ENCODE measurements around the gene HSD17B2.

The HSD17B2 gene

GRCh38 chr16:81996664-81997509 lies 38.2 kb upstream of the HSD17B2 start:
- H2AFZ ChIP-seq (ENCODE audit: low read length) = peak overlapping the region; percentile 58; the same call in 1 of the 2 replicates
- H3K4me2 ChIP-seq (ENCODE audit: low read depth, low read length, poor library complexity, severe bottlenecking) = peak overlapping the region; percentile 2

GRCh38 chr16:81997738-81998137 lies 37.3 kb upstream of the HSD17B2 start:
- Histone ChIP-seq H3K27me3 (ENCODE audit: insufficient read depth, low read length, poor library complexity, severe bottlenecking) (no peaks in the 10 kb centered on the region), H3F3A (ENCODE audit: low read depth) (no peaks in the 10 kb centered on the region), H2AFZ (ENCODE audit: low read length) (no peak overlapping the region), H3K9me3 (ENCODE audit: insufficient read depth, low read depth, low read length) (no peaks in the 10 kb centered on the region), H3K79me2 (ENCODE audit: insufficient read depth, low read length) (no peaks in the 10 kb centered on the region), H3K9ac (ENCODE audit: low read depth, low read length, poor library complexity, severe bottlenecking) (no peak overlapping the region), H3K4me2 (ENCODE audit: low read depth, low read length, poor library complexity, severe bottlenecking) (no peak overlapping the region), H4K20me1 (ENCODE audit: insufficient read depth, low read length, poor library complexity, severe bottlenecking) (no peaks in the 10 kb centered on the region), H3K4me3 (ENCODE audit: low read length, poor library complexity, severe bottlenecking) (no peak overlapping the region), H3K9me2 (replicated peaks; ENCODE audit: low read depth, low read length) (no peaks in the 10 kb centered on the region), H3K36me3 (ENCODE audit: insufficient read depth, low read length) (no peaks in the 10 kb centered on the region), H3K4me1 (ENCODE audit: insufficient read depth, low read length, poor library complexity, severe bottlenecking) (no peaks in the 10 kb centered on the region)
- TF ChIP-seq CTCF (conservative IDR thresholded peaks at IDR 0.05; ENCODE audit: low read length) (no peak), EZH2phosphoT487 (IDR thresholded peaks at IDR 0.05; ENCODE audit: borderline replicate concordance) (no peak)

More at GRCh38 chr16:81996664-81997509, 38.2 kb upstream of the HSD17B2 start:
- no peak overlapping the region for H3K4me3 ChIP-seq (ENCODE audit: low read length, poor library complexity, severe bottlenecking)
- H3K36me3 ChIP-seq (ENCODE audit: insufficient read depth, low read length) = no peaks in the 10 kb centered on the region
- H3K79me2 ChIP-seq (ENCODE audit: insufficient read depth, low read length) = no peaks in the 10 kb centered on the region
- H3K27me3 ChIP-seq (ENCODE audit: insufficient read depth, low read length, poor library complexity, severe bottlenecking) = no peaks in the 10 kb centered on the region
- H3K9me3 ChIP-seq (ENCODE audit: insufficient read depth, low read depth, low read length) = no peaks in the 10 kb centered on the region
- TF ChIP-seq CTCF (conservative IDR thresholded peaks at IDR 0.05; ENCODE audit: low read length) = peak; percentile 41
- no peak for TF ChIP-seq EZH2phosphoT487 (IDR thresholded peaks at IDR 0.05; ENCODE audit: borderline replicate concordance)
- no peaks in the 10 kb centered on the region for H3F3A ChIP-seq (ENCODE audit: low read depth)
- H3K9me2 ChIP-seq (replicated peaks; ENCODE audit: low read depth, low read length) = no peaks in the 10 kb centered on the region
- H3K4me1 ChIP-seq (ENCODE audit: insufficient read depth, low read length, poor library complexity, severe bottlenecking) = no peaks in the 10 kb centered on the region
- no peaks in the 10 kb centered on the region for H4K20me1 ChIP-seq (ENCODE audit: insufficient read depth, low read length, poor library complexity, severe bottlenecking)
- no peak overlapping the region for H3K9ac ChIP-seq (ENCODE audit: low read depth, low read length, poor library complexity, severe bottlenecking)

- Histone ChIP-seq H3K4me3 (ENCODE audit: low read length, poor library complexity, severe bottlenecking) (no peak overlapping the region), H3K9me2 (replicated peaks; ENCODE audit: low read depth, low read length) (no peaks in the 10 kb centered on the region), H2AFZ (ENCODE audit: low read length) (no peak overlapping the region), H3K9me3 (ENCODE audit: insufficient read depth, low read depth, low read length) (no peaks in the 10 kb centered on the region), H3K79me2 (ENCODE audit: insufficient read depth, low read length) (no peaks in the 10 kb centered on the region), H3K4me1 (ENCODE audit: insufficient read depth, low read length, poor library complexity, severe bottlenecking) (no peaks in the 10 kb centered on the region), H4K20me1 (ENCODE audit: insufficient read depth, low read length, poor library complexity, severe bottlenecking) (no peaks in the 10 kb centered on the region), H3K27me3 (ENCODE audit: insufficient read depth, low read length, poor library complexity, severe bottlenecking) (no peaks in the 10 kb centered on the region), H3K36me3 (ENCODE audit: insufficient read depth, low read length) (no peaks in the 10 kb centered on the region), H3F3A (ENCODE audit: low read depth) (no peaks in the 10 kb centered on the region), H3K4me2 (ENCODE audit: low read depth, low read length, poor library complexity, severe bottlenecking) (no peak overlapping the region), H3K9ac (ENCODE audit: low read depth, low read length, poor library complexity, severe bottlenecking) (no peak overlapping the region)
- TF ChIP-seq EZH2phosphoT487 (IDR thresholded peaks at IDR 0.05; ENCODE audit: borderline replicate concordance) = no peak
- no peak for TF ChIP-seq CTCF (conservative IDR thresholded peaks at IDR 0.05; ENCODE audit: low read length)
Measured at GRCh38 chr16:82002831-82003230, 32.2 kb upstream of the HSD17B2 start.

Measured in Loucy (cell line).